Stomach smooth muscle (tissue), 2 donors: Measurements from ENCODE around the gene OPN4.

Experiments used
- H3K27ac ChIP-seq: one replicate; pipeline ENCODE4 v1.7.0; 2013; ENCODE audit warnings: mild to moderate bottlenecking, low read length, inconsistent platforms
- H3K27me3 ChIP-seq, 2 donors: one replicate each; pipeline ENCODE4 v1.7.0; 2013; ENCODE audit warnings: low read length in 2 of 2; ENCODE audit not compliant: insufficient read depth in 2 of 2, control insufficient read depth in 1 of 2
- H3K36me3 ChIP-seq, 2 donors: one replicate each; pipeline ENCODE4 v1.7.0; 2013; ENCODE audit warnings: low read length in 2 of 2; ENCODE audit not compliant: control insufficient read depth in 2 of 2, insufficient read depth in 2 of 2
- H3K4me1 ChIP-seq: one replicate; pipeline ENCODE4 v1.7.0; 2013; ENCODE audit warnings: low read length; ENCODE audit not compliant: control insufficient read depth, insufficient read depth
- H3K4me3 ChIP-seq, 2 donors: one replicate each; pipeline ENCODE4 v1.7.0; 2013; ENCODE audit warnings: low read length in 2 of 2
- H3K9ac ChIP-seq, 2 donors: one replicate each; pipeline ENCODE4 v1.7.0; 2013; ENCODE audit warnings: low read length in 2 of 2, mild to moderate bottlenecking in 1 of 2
- H3K9me3 ChIP-seq, 2 donors: one replicate each; pipeline ENCODE4 v1.7.0; 2013; ENCODE audit warnings: low read length in 2 of 2; ENCODE audit not compliant: control insufficient read depth in 2 of 2
- donor health status: healthy.
- donor health status: Pancreatic carcinoma.

Gene OPN4

GRCh38 chr10:86690657-86691084 is 36.3 kb downstream of the OPN4 start:
- H3K4me3 ChIP-seq, result no peak overlapping the region
- peaks cover 77% of the 10 kb centered on the region for H3K4me1 ChIP-seq
- H3K9ac ChIP-seq, result no peak overlapping the region
- H3K9me3 ChIP-seq, result no peaks in the 10 kb centered on the region
- H3K36me3 ChIP-seq, result peaks cover 12 to 17% of the 10 kb centered on the region in 2 donors
- H3K27me3 ChIP-seq, result no peaks in the 10 kb centered on the region
- peak overlapping the region; percentile 24 for H3K27ac ChIP-seq

GRCh38 chr10:86691333-86692022 is 37.1 kb downstream of the OPN4 start:
- H3K27me3 ChIP-seq, result no peaks in the 10 kb centered on the region
- no peaks in the 10 kb centered on the region for H3K9me3 ChIP-seq
- H3K27ac ChIP-seq, result peak overlapping the region; percentile 24
- H3K36me3 ChIP-seq, result peaks cover 16 to 20% of the 10 kb centered on the region in 2 donors
- no peak overlapping the region for H3K4me3 ChIP-seq
- H3K4me1 ChIP-seq, result peaks cover 72% of the 10 kb centered on the region
- H3K9ac ChIP-seq, result no peak overlapping the region

GRCh38 chr10:86692023-86692514 is 37.7 kb downstream of the OPN4 start:
- Histone ChIP-seq H3K9ac (no peak overlapping the region), H3K27me3 (no peaks in the 10 kb centered on the region), H3K4me3 (no peak overlapping the region), H3K9me3 (no peaks in the 10 kb centered on the region), H3K36me3 (peaks cover 18 to 25% of the 10 kb centered on the region in 2 donors), H3K27ac (no peak overlapping the region), H3K4me1 (peaks cover 69% of the 10 kb centered on the region)

GRCh38 chr10:86692664-86693063 is 38.3 kb downstream of the OPN4 start:
- Histone ChIP-seq H3K4me1 (peaks cover 63% of the 10 kb centered on the region), H3K4me3 (no peak overlapping the region), H3K36me3 (peaks cover 18 to 25% of the 10 kb centered on the region in 2 donors)

GRCh38 chr10:86693275-86693674 is 38.9 kb downstream of the OPN4 start:
- Histone ChIP-seq H3K9ac (peak overlapping the region; percentile 5 to 10), H3K4me3 (no peak overlapping the region), H3K27me3 (no peaks in the 10 kb centered on the region), H3K4me1 (peaks cover 59% of the 10 kb centered on the region), H3K27ac (peak overlapping the region; percentile 6), H3K36me3 (peaks cover 25% of the 10 kb centered on the region in 2 donors), H3K9me3 (no peaks in the 10 kb centered on the region)

More at GRCh38 chr10:86692664-86693063, 38.3 kb downstream of the OPN4 start:
- Histone ChIP-seq H3K27ac (no peak overlapping the region), H3K9ac (no peak overlapping the region), H3K27me3 (no peaks in the 10 kb centered on the region), H3K9me3 (no peaks in the 10 kb centered on the region)

- H3K4me1 ChIP-seq, result peaks cover 54% of the 10 kb centered on the region
- no peaks in the 10 kb centered on the region for H3K27me3 ChIP-seq
- H3K9ac ChIP-seq, result peak overlapping the region in 1 of 2 donors; percentile 5
- no peaks in the 10 kb centered on the region for H3K9me3 ChIP-seq
- H3K27ac ChIP-seq, result peak overlapping the region; percentile 6
- no peak overlapping the region for H3K4me3 ChIP-seq
- peaks cover 27 to 30% of the 10 kb centered on the region in 2 donors for H3K36me3 ChIP-seq
Observed at GRCh38 chr10:86693721-86694369, 39.5 kb downstream of the OPN4 start.

GRCh38 chr10:86698207-86698940 is 44.0 kb downstream of the OPN4 start:
- no peaks in the 10 kb centered on the region for H3K9me3 ChIP-seq
- H3K27me3 ChIP-seq, result no peaks in the 10 kb centered on the region
- no peak overlapping the region for H3K9ac ChIP-seq
- no peak overlapping the region for H3K4me3 ChIP-seq
- H3K4me1 ChIP-seq, result peaks cover 12% of the 10 kb centered on the region
- no peak overlapping the region for H3K27ac ChIP-seq
- peaks cover 49 to 55% of the 10 kb centered on the region in 2 donors for H3K36me3 ChIP-seq

GRCh38 chr10:86699125-86699524 is 44.8 kb downstream of the OPN4 start:
- Histone ChIP-seq H3K4me1 (peaks cover 4% of the 10 kb centered on the region), H3K36me3 (peaks cover 51 to 57% of the 10 kb centered on the region in 2 donors), H3K27ac (no peak overlapping the region), H3K9me3 (no peaks in the 10 kb centered on the region), H3K4me3 (no peak overlapping the region), H3K9ac (no peak overlapping the region), H3K27me3 (no peaks in the 10 kb centered on the region)

- H3K9ac ChIP-seq, result no peak overlapping the region
- H3K4me3 ChIP-seq, result no peak overlapping the region
- H3K27ac ChIP-seq, result no peak overlapping the region
- H3K27me3 ChIP-seq, result no peaks in the 10 kb centered on the region
- peaks cover 3% of the 10 kb centered on the region for H3K4me1 ChIP-seq
- no peaks in the 10 kb centered on the region for H3K9me3 ChIP-seq
- peaks cover 51 to 54% of the 10 kb centered on the region in 2 donors for H3K36me3 ChIP-seq
Observed at GRCh38 chr10:86699541-86699940, 45.2 kb downstream of the OPN4 start.

GRCh38 chr10:86699991-86700840 is 45.9 kb downstream of the OPN4 start:
- Histone ChIP-seq H3K27me3 (no peaks in the 10 kb centered on the region), H3K9ac (no peak overlapping the region), H3K4me1 (peaks cover 3% of the 10 kb centered on the region), H3K27ac (no peak overlapping the region), H3K36me3 (peaks cover 47 to 50% of the 10 kb centered on the region in 2 donors), H3K4me3 (no peak overlapping the region), H3K9me3 (no peaks in the 10 kb centered on the region)
